Measurements from ENCODE around the gene OR2A42. TPM values are rescaled to one million over a fixed set of nuclear protein-coding genes. Genes with fewer than 3 reads are reported as not detected.
"Not testable (repeated sequence)": the region's sequence is repeated elsewhere in the genome, so short reads cannot be mapped to it uniquely, and the experiment has no call there.

OR2A42 gene
- total RNA-seq, 1 experiment from 2014 or later: not detected

- not testable (repeated sequence) for H4K8ac ChIP-seq (replicated peaks; ENCODE audit: insufficient read length, low read depth, low read length); H2BK20ac ChIP-seq (ENCODE audit: low read depth, low read length, poor library complexity, severe bottlenecking); H3T11ph ChIP-seq (ENCODE audit: low read length); H3K18ac ChIP-seq (ENCODE audit: insufficient read length, low read depth, low read length); H3K4me1 Mint-ChIP-seq; H3K27me3 Mint-ChIP-seq (ENCODE audit: low read depth); H2AFZ ChIP-seq (ENCODE audit: low read length); H3K27ac ChIP-seq (ENCODE audit: insufficient read length, low read depth, low read length); H3K14ac ChIP-seq (ENCODE audit: insufficient read depth, low read length); H2AK5ac ChIP-seq (ENCODE audit: insufficient read length, low read length); H2BK120ac ChIP-seq (ENCODE audit: low read depth, low read length, poor library complexity, severe bottlenecking); H3K4ac ChIP-seq (ENCODE audit: low read depth, low read length); H4K20me1 ChIP-seq (ENCODE audit: control insufficient read depth, insufficient read depth, insufficient read length); H3K79me1 ChIP-seq (ENCODE audit: insufficient read depth, low read depth, low read length, poor library complexity, severe bottlenecking); H3K36me3 Mint-ChIP-seq (ENCODE audit: insufficient read depth in 1 of 3, low read depth in 3 of 3); H3K9me3 ChIP-seq (ENCODE audit: control insufficient read depth, low read depth, low read length); H3K56ac ChIP-seq (ENCODE audit: insufficient read length, low read depth, low read length); H3K27me3 ChIP-seq (ENCODE audit: insufficient read depth, low read length); H4K5ac ChIP-seq (ENCODE audit: insufficient read length, low read depth, low read length); H3K23ac ChIP-seq (ENCODE audit: insufficient read length, low read depth, low read length); H3K27ac Mint-ChIP-seq; H3K23me2 ChIP-seq (ENCODE audit: insufficient read length, low read depth, low read length, poor library complexity, severe bottlenecking); H2BK12ac ChIP-seq (ENCODE audit: insufficient read length, low read depth, low read length); H2BK5ac ChIP-seq (ENCODE audit: insufficient read length, low read length); H3K9me3 Mint-ChIP-seq; H2BK15ac ChIP-seq (ENCODE audit: low read depth, low read length); H3K9ac ChIP-seq (ENCODE audit: extremely low read depth, insufficient read length, low read length); H3K4me1 ChIP-seq (ENCODE audit: insufficient read depth, low read length); H3K79me2 ChIP-seq (ENCODE audit: insufficient read depth, low read length); DNase-seq; H4K91ac ChIP-seq (ENCODE audit: insufficient read length, low read depth, low read length); H3K4me2 ChIP-seq (ENCODE audit: insufficient read depth, insufficient read length, low read length)
- no CpG with 5 or more reads among the region's 51 CpGs for WGBS (ENCODE audit: extremely low coverage, insufficient read length, low lambda C conversion rate)
- H3K4me3 Mint-ChIP-seq: peak within 1 kb of the TSS; percentile 53 to 75
Measured at GRCh38 chr7:144195212-144195872, 44.1 kb downstream of the OR2A42 start, which contains the start of gene ARHGEF35. TSS of gene ARHGEF35 (minus strand) at chr7:144195833. CDS start at chr7:144188383, 7,450 bp downstream.

GRCh38 chr7:144194453-144194852 is 45.0 kb downstream of the OR2A42 start:
- not testable (repeated sequence) for H3K9me3 ChIP-seq (ENCODE audit: control insufficient read depth, low read depth, low read length); H3K4me1 Mint-ChIP-seq; H3K4me1 ChIP-seq (ENCODE audit: insufficient read depth, low read length); H2BK12ac ChIP-seq (ENCODE audit: insufficient read length, low read depth, low read length); H3K23ac ChIP-seq (ENCODE audit: insufficient read length, low read depth, low read length); H3K27ac Mint-ChIP-seq; H3K27me3 Mint-ChIP-seq (ENCODE audit: low read depth); H4K91ac ChIP-seq (ENCODE audit: insufficient read length, low read depth, low read length); H2AK5ac ChIP-seq (ENCODE audit: insufficient read length, low read length); H3K27me3 ChIP-seq (ENCODE audit: insufficient read depth, low read length); H3K4me3 Mint-ChIP-seq; H3K18ac ChIP-seq (ENCODE audit: insufficient read length, low read depth, low read length); H3K9ac ChIP-seq (ENCODE audit: extremely low read depth, insufficient read length, low read length); H3K79me2 ChIP-seq (ENCODE audit: insufficient read depth, low read length); H3K23me2 ChIP-seq (ENCODE audit: insufficient read length, low read depth, low read length, poor library complexity, severe bottlenecking); H3K4me2 ChIP-seq (ENCODE audit: insufficient read depth, insufficient read length, low read length); H3T11ph ChIP-seq (ENCODE audit: low read length); H2BK5ac ChIP-seq (ENCODE audit: insufficient read length, low read length); H4K20me1 ChIP-seq (ENCODE audit: control insufficient read depth, insufficient read depth, insufficient read length); DNase-seq; H2BK120ac ChIP-seq (ENCODE audit: low read depth, low read length, poor library complexity, severe bottlenecking); H2BK20ac ChIP-seq (ENCODE audit: low read depth, low read length, poor library complexity, severe bottlenecking); H2AFZ ChIP-seq (ENCODE audit: low read length); H3K14ac ChIP-seq (ENCODE audit: insufficient read depth, low read length); H3K79me1 ChIP-seq (ENCODE audit: insufficient read depth, low read depth, low read length, poor library complexity, severe bottlenecking); H3K56ac ChIP-seq (ENCODE audit: insufficient read length, low read depth, low read length); H3K9me3 Mint-ChIP-seq; H2BK15ac ChIP-seq (ENCODE audit: low read depth, low read length); H3K4ac ChIP-seq (ENCODE audit: low read depth, low read length); H3K27ac ChIP-seq (ENCODE audit: insufficient read length, low read depth, low read length); H4K8ac ChIP-seq (replicated peaks; ENCODE audit: insufficient read length, low read depth, low read length); H3K36me3 Mint-ChIP-seq (ENCODE audit: insufficient read depth in 1 of 3, low read depth in 3 of 3); H4K5ac ChIP-seq (ENCODE audit: insufficient read length, low read depth, low read length)
- no CpG with 5 or more reads among the region's 6 CpGs for WGBS (ENCODE audit: extremely low coverage, insufficient read length, low lambda C conversion rate)
